Sigmoid colon (tissue), 7 donors: ENCODE measurements around the gene ANK2. TPM values are rescaled to one million over a fixed set of nuclear protein-coding genes. Genes with fewer than 3 reads are reported as not detected.

Experiments used
- DNase-seq: peaks from one replicate; pipeline ENCODE4 v3.0.0-alpha.2; 2019
- H3K27ac ChIP-seq, 4 donors: fragments of 200-600 bp; sonication (generic); one replicate each; pipeline ENCODE4 v1.5.1; 2016 to 2019; ENCODE audit warnings: mild to moderate bottlenecking in 1 of 4
- H3K27me3 ChIP-seq, 3 donors: fragments of 200-600 bp; sonication (generic); one replicate each; pipeline ENCODE4 v1.5.1; 2019; ENCODE audit warnings: mild to moderate bottlenecking in 1 of 3
- H3K36me3 ChIP-seq, 4 donors: fragments of 200-600 bp; sonication (generic); one replicate each; pipeline ENCODE4 v1.5.1; 2016 to 2019
- H3K4me1 ChIP-seq, 4 donors: fragments of 200-600 bp; sonication (generic); one replicate each; pipeline ENCODE4 v1.5.1; 2017 to 2019
- H3K4me3 ChIP-seq, 4 donors: fragments of 200-600 bp; sonication (generic); one replicate each; pipeline ENCODE4 v1.5.1; 2017 to 2019; ENCODE audit warnings: mild to moderate bottlenecking in 2 of 4, moderate library complexity in 1 of 4
- H3K9me3 ChIP-seq, 4 donors: fragments of 200-600 bp in 3 of 4; sonication (generic) in 3 of 4; one replicate each; pipeline versions ENCODE4 v1.5.1 to v1.6.1; 2013 to 2019
- CTCF ChIP-seq, 4 experiments: fragments of 450-650 bp in 3 of 4; fragments of 200-600 bp in 1 of 4; IDR thresholded peaks; one replicate each; pipeline ENCODE4 v1.5.1; 2016 to 2019; ENCODE audit warnings: antibody characterized with exemption in 4 of 4, mild to moderate bottlenecking in 3 of 4, moderate library complexity in 2 of 4
- EP300 ChIP-seq, 4 donors: sonication (generic); formaldehyde crosslinking; IDR thresholded peaks; one replicate each; pipeline ENCODE4 v1.6.1; 2017; ENCODE audit warnings: antibody characterized with exemption in 4 of 4
- POLR2A ChIP-seq, 2 donors: fragments of 450-650 bp; IDR thresholded peaks; one replicate each; pipeline ENCODE4 v1.6.1; 2016; ENCODE audit warnings: antibody characterized with exemption in 2 of 2, mild to moderate bottlenecking in 2 of 2, moderate library complexity in 2 of 2
- POLR2AphosphoS5 ChIP-seq, 4 donors: sonication (generic); formaldehyde crosslinking; IDR thresholded peaks; one replicate each; pipeline ENCODE4 v1.6.1; 2017; ENCODE audit warnings: antibody characterized with exemption in 4 of 4
- WGBS, 2 donors: extraction: QIAGEN DNeasy Blood & Tissue Kit; methylation state at CpG; one replicate each; pipeline ENCODE4 v1.1.7; 2013; 5-methylcytosine and 5-hydroxymethylcytosine counted together
- intact Hi-C: fragments of 100-400 bp; cut with DNase I; formaldehyde crosslinking; loops from one replicate; pipeline ENCODE4 v1.15.1; 2023
- polyA plus RNA-seq, 3 donors: library from polyadenylated mRNA; stranded (reverse); fragments of 200-250 nt; gene quantifications; one replicate each; pipeline ENCODE4 v1.2.3, GENCODE V29; 2013
- total RNA-seq, 4 donors: library from RNA; depleted of rRNA; stranded (reverse); fragments of >200 nt; gene quantifications; one replicate each; pipeline ENCODE4 v1.1.0, GENCODE V29; 2016
- donor health status: healthy with polysubstance abuse.
- donor health status: Bipolar disorder and iron deficiency.
- donor health status: healthy.

The ANK2 gene
- total and polyA plus RNA-seq, 7 donors, result 1.4 to 141 (median 69.8) TPM

- no peaks in the 10 kb centered on the region for H3K4me1 ChIP-seq
- 93% methylated on average over 4 of the region's 4 CpGs for whole genome bisulfite sequencing, 2 donors
- H3K36me3 ChIP-seq, result peaks cover 0 to 27% (median 0%) of the 10 kb centered on the region in 4 donors
- no peak overlapping the region for H3K27ac ChIP-seq
- intact Hi-C loops, result no loop called here
- no peak for DNase-seq
- H3K9me3 ChIP-seq, result no peaks in the 10 kb centered on the region
- no peaks in the 10 kb centered on the region for H3K27me3 ChIP-seq
- H3K4me3 ChIP-seq, result no peak overlapping the region
- TF ChIP-seq EP300 (IDR thresholded peaks at IDR 0.05) (no peak), POLR2A (IDR thresholded peaks at IDR 0.05) (no peak), CTCF (IDR thresholded peaks at IDR 0.05) (no peak), POLR2AphosphoS5 (IDR thresholded peaks at IDR 0.05) (no peak)
Measured at GRCh38 chr4:113260688-113261087, 211.2 kb downstream of the ANK2 start.

- H3K4me1 ChIP-seq, result no peaks in the 10 kb centered on the region
- no peak for DNase-seq
- no peaks in the 10 kb centered on the region for H3K9me3 ChIP-seq
- no peak for TF ChIP-seq EP300 (IDR thresholded peaks at IDR 0.05)
- no peak for TF ChIP-seq POLR2A (IDR thresholded peaks at IDR 0.05)
- TF ChIP-seq CTCF (IDR thresholded peaks at IDR 0.05), result no peak
- no peak for TF ChIP-seq POLR2AphosphoS5 (IDR thresholded peaks at IDR 0.05)
- H3K27ac ChIP-seq, result no peak overlapping the region
- peaks cover 0 to 11% (median 0%) of the 10 kb centered on the region in 4 donors for H3K36me3 ChIP-seq
- H3K27me3 ChIP-seq, result no peaks in the 10 kb centered on the region
- intact Hi-C loops, result no loop called here
- WGBS, 2 donors, result 54 to 71% methylated on average over 1 of the region's 1 CpG
- H3K4me3 ChIP-seq, result no peak overlapping the region
Measured at GRCh38 chr4:113263274-113263673, 213.8 kb downstream of the ANK2 start.

GRCh38 chr4:113270520-113271319 lies 221.3 kb downstream of the ANK2 start:
- Histone ChIP-seq H3K27me3 (no peaks in the 10 kb centered on the region), H3K27ac (no peak overlapping the region), H3K4me3 (no peak overlapping the region), H3K36me3 (no peaks in the 10 kb centered on the region), H3K9me3 (no peaks in the 10 kb centered on the region), H3K4me1 (no peaks in the 10 kb centered on the region)
- intact Hi-C loops, result no loop called here
- WGBS, 2 donors, result 88 to 89% methylated on average over 7 of the region's 7 CpGs
- TF ChIP-seq POLR2AphosphoS5 (IDR thresholded peaks at IDR 0.05), result no peak
- no peak for TF ChIP-seq POLR2A (IDR thresholded peaks at IDR 0.05)
- no peak for TF ChIP-seq CTCF (IDR thresholded peaks at IDR 0.05)
- TF ChIP-seq EP300 (IDR thresholded peaks at IDR 0.05), result no peak
- DNase-seq, result no peak

- DNase-seq, result no peak
- TF ChIP-seq EP300 (IDR thresholded peaks at IDR 0.05) (no peak), CTCF (IDR thresholded peaks at IDR 0.05) (no peak), POLR2A (IDR thresholded peaks at IDR 0.05) (no peak), POLR2AphosphoS5 (IDR thresholded peaks at IDR 0.05) (no peak)
- H3K27me3 ChIP-seq, result no peaks in the 10 kb centered on the region
- H3K27ac ChIP-seq, result no peak overlapping the region
- no peaks in the 10 kb centered on the region for H3K4me1 ChIP-seq
- intact Hi-C loops, result no loop called here
- H3K4me3 ChIP-seq, result no peak overlapping the region
- no peaks in the 10 kb centered on the region for H3K36me3 ChIP-seq
- no peaks in the 10 kb centered on the region for H3K9me3 ChIP-seq
Measured at GRCh38 chr4:113272523-113272922, 223.1 kb downstream of the ANK2 start.
